Testis (tissue), 3 donors: ENCODE results near the gene TBC1D32. TPM values are rescaled to one million over a fixed set of nuclear protein-coding genes. Genes with fewer than 3 reads are reported as not detected.
"Not testable (repeated sequence)": the region's sequence is repeated elsewhere in the genome, so short reads cannot be mapped to it uniquely, and the experiment has no call there.

ENCODE experiments used
- DNase-seq: peaks from one replicate; pipeline ENCODE4 v3.0.0-alpha.2; 2019
- H3K27ac ChIP-seq, 2 donors: fragments of 200-600 bp; sonication (generic); one replicate each; pipeline ENCODE4 v1.5.1; 2019
- H3K27me3 ChIP-seq: fragments of 200-600 bp; sonication (generic); one replicate; pipeline ENCODE4 v1.5.1; 2019
- H3K36me3 ChIP-seq: fragments of 200-600 bp; sonication (generic); one replicate; pipeline ENCODE4 v1.5.1; 2017; ENCODE audit warnings: low read depth; ENCODE audit errors: missing control alignments
- H3K4me1 ChIP-seq: fragments of 200-600 bp; sonication (generic); one replicate; pipeline ENCODE4 v1.5.1; 2019
- H3K4me3 ChIP-seq, 2 donors: fragments of 200-600 bp; sonication (generic); one replicate each; pipeline ENCODE4 v1.5.1; 2017 to 2019
- H3K9me3 ChIP-seq: fragments of 200-600 bp; sonication (generic); one replicate; pipeline ENCODE4 v1.5.1; 2017
- CTCF ChIP-seq, 3 experiments: fragments of 450-650 bp in 2 of 3; fragments of 200-600 bp in 1 of 3; sonication (generic) in 1 of 3; IDR thresholded peaks; one replicate each; pipeline ENCODE4 v1.5.1; 2016 to 2019; ENCODE audit warnings: antibody characterized with exemption in 3 of 3, mild to moderate bottlenecking in 2 of 3, moderate library complexity in 1 of 3
- POLR2A ChIP-seq: fragments of 450-650 bp; IDR thresholded peaks from one replicate; pipeline ENCODE4 v1.6.1; 2017; ENCODE audit warnings: antibody characterized with exemption, mild to moderate bottlenecking, moderate library complexity
- WGBS, 2 donors: methylation state at CpG; one replicate each; pipeline ENCODE4 v1.1.5; 2018; 5-methylcytosine and 5-hydroxymethylcytosine counted together
- intact Hi-C: fragments of 100-400 bp; cut with DNase I; formaldehyde crosslinking; loops from one replicate; pipeline ENCODE4 v1.15.1; 2023; ENCODE audit warnings: low total_unique reads
- polyA plus RNA-seq: library from polyadenylated mRNA; stranded (reverse); fragments of 350-450 nt; fragmentation: Illumina TruSeq; extraction: RNeasy Lipid Tissue Mini Kit (QIAGEN cat#74804); gene quantifications from one replicate; pipeline ENCODE4 v1.2.3, GENCODE V29; 2014; ENCODE audit warnings: low read depth, low replicate concordance; ENCODE audit not compliant: insufficient read depth
- total RNA-seq, 2 donors: library from RNA; depleted of rRNA; stranded (reverse); fragments of >200 nt; gene quantifications; one replicate each; pipeline ENCODE4 v1.2.3, GENCODE V29; 2016

Gene TBC1D32
- total and polyA plus RNA-seq, 3 donors from 2014 or later: 9.3 to 37.4 (median 22.1) TPM

- Histone ChIP-seq H3K9me3 (no peaks in the 10 kb centered on the region), H3K27me3 (no peaks in the 10 kb centered on the region), H3K27ac (no peak overlapping the region), H3K36me3 (no peaks in the 10 kb centered on the region), H3K4me1 (no peaks in the 10 kb centered on the region), H3K4me3 (no peak overlapping the region)
- intact Hi-C loops: no loop called here
- TF ChIP-seq CTCF (IDR thresholded peaks at IDR 0.05) (no peak), POLR2A (no peak)
- no peak for DNase-seq
These were observed 240.4 kb downstream of the TBC1D32 start for GRCh38 chr6:121093928-121094327.

DNA sequence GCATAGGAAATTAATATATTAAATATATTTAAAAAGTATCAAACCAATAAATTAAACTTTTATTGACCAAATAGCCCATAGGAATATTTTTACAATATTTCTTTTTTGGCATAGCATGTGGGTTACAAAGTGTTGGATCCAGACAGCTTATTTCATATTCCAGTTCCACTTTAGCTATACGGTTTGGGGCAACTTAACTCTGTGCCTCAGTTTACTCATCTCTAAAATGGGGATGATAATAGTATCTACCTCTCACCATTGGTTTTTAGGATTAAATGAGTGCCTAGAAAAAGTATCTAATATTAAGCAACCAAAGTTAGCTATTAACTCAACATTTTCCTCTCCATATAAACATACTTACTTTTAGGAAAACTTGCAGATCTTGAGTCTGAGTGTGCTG lies 243.8 kb downstream of the TBC1D32 start:
- DNase-seq: no peak
- no peak overlapping the region for H3K27ac ChIP-seq
- H3K27me3 ChIP-seq: no peaks in the 10 kb centered on the region
- H3K9me3 ChIP-seq: no peaks in the 10 kb centered on the region
- WGBS, 2 donors: 84 to 92% methylated on average over 1 of the region's 1 CpG
- no peaks in the 10 kb centered on the region for H3K4me1 ChIP-seq
- no peaks in the 10 kb centered on the region for H3K36me3 ChIP-seq
- TF ChIP-seq CTCF (IDR thresholded peaks at IDR 0.05) (no peak), POLR2A (no peak)
- H3K4me3 ChIP-seq: no peak overlapping the region
- intact Hi-C loops: no loop called here

GRCh38 chr6:121086876-121087275 lies 247.4 kb downstream of the TBC1D32 start:
- Histone ChIP-seq H3K36me3 (no peaks in the 10 kb centered on the region), H3K27me3 (no peaks in the 10 kb centered on the region), H3K4me1 (no peaks in the 10 kb centered on the region), H3K4me3 (no peak overlapping the region), H3K9me3 (no peaks in the 10 kb centered on the region), H3K27ac (no peak overlapping the region)
- 56 to 69% methylated on average over 3 of the region's 3 CpGs for WGBS, 2 donors
- intact Hi-C loops: no loop called here
- TF ChIP-seq CTCF (IDR thresholded peaks at IDR 0.05) (no peak), POLR2A (no peak)
- no peak for DNase-seq

DNA sequence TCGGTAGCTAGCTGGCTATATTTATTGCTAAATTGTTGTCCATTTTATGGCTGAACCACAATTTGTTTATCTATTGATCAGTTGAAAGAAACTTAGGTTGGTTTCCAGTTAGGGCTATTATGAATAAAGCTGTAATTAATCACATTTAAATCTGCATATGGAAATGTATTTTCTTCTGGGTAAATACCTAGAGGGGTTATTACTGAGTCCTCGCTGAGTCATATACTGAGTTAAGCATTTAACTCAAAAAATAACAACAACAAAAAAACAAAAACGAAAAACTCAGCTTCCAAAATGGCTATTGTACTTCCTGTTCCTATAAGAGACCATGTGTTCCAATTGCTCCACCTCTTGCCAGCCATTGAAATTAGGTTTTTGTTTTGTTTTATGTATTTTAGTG lies 258.2 kb downstream of the TBC1D32 start:
- TF ChIP-seq POLR2A (no peak), CTCF (IDR thresholded peaks at IDR 0.05) (no peak)
- Histone ChIP-seq H3K27me3 (no peaks in the 10 kb centered on the region), H3K27ac (no peak overlapping the region), H3K9me3 (no peaks in the 10 kb centered on the region), H3K36me3 (no peaks in the 10 kb centered on the region), H3K4me1 (no peaks in the 10 kb centered on the region), H3K4me3 (no peak overlapping the region)
- intact Hi-C loops: no loop called here
- 89 to 92% methylated on average over 3 of the region's 3 CpGs for WGBS, 2 donors
- DNase-seq: no peak

DNA sequence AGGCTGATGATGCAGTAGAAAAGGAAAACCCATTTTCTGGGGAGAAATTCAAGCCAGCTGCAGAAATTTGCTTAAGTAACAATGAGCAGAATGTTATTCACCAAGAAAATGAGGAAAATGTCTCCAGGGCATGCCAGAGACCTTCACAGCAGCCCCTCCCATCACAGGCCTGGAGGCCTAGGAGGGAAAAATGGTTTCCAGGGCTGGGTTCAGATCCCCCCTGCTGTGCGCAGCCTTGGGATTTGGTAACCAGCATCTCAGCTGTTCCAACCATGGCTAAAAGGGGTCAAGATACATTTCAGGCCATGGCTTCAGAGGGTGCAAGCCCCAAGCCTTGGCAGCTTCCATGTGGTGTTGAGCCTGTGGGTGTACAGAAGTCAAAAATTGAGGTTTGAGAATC lies 265.5 kb downstream of the TBC1D32 start:
- WGBS, 2 donors: 86 to 100% methylated on average over 1 of the region's 1 CpG
- H3K4me1 ChIP-seq, H3K27me3 ChIP-seq, DNase-seq, H3K27ac ChIP-seq, H3K4me3 ChIP-seq, H3K36me3 ChIP-seq, H3K9me3 ChIP-seq, intact Hi-C loops: not testable (repeated sequence)
